K562 (cell line): Measurements from ENCODE around the gene MATN4. TPM values are rescaled to one million over a fixed set of nuclear protein-coding genes. Genes with fewer than 3 reads are reported as not detected.

ENCODE experiments used
- BRCA1 ChIP-seq, 2 experiments: fragments of 450-650 bp in 1 of 2; sonication (generic) in 1 of 2; formaldehyde crosslinking in 1 of 2; IDR thresholded peaks; 2 replicates each; pipeline versions ENCODE4 v1.5.0 to v1.6.1; 2017 to 2020; ENCODE audit warnings: mild to moderate bottlenecking in 1 of 2, missing genetic modification reagents in 1 of 2
- HDAC3 ChIP-seq: fragments of 450-650 bp; IDR thresholded peaks from 2 replicates; pipeline ENCODE4 v1.6.1; 2018; ENCODE audit warnings: borderline replicate concordance, mild to moderate bottlenecking, moderate library complexity; ENCODE audit not compliant: partially characterized antibody
- NCOA2 ChIP-seq, 2 experiments: fragments of 450-650 bp; IDR thresholded peaks; 2 replicates each; pipeline ENCODE4 v1.6.1; 2018; ENCODE audit warnings: mild to moderate bottlenecking in 2 of 2, moderate library complexity in 1 of 2; ENCODE audit not compliant: partially characterized antibody in 2 of 2
- RCOR1 ChIP-seq, 2 experiments: IDR thresholded peaks; 2 replicates each; pipeline ENCODE4 v1.6.1; 2012; ENCODE audit warnings: low read depth in 2 of 2, low read length in 2 of 2, borderline replicate concordance in 1 of 2, improper control_type of control experiment in 1 of 2
- TOE1 ChIP-seq, 2 experiments: fragments of 450-650 bp in 1 of 2; sonication (generic) in 1 of 2; formaldehyde crosslinking in 1 of 2; IDR thresholded peaks; 2 replicates each; pipeline versions ENCODE4 v1.7.1 to v1.8.0; 2016 to 2022; ENCODE audit warnings: borderline replicate concordance in 2 of 2, mild to moderate bottlenecking in 2 of 2, antibody characterized with exemption in 1 of 2, inconsistent platforms in 1 of 2, low read depth in 1 of 2, missing genetic modification reagents in 1 of 2, moderate library complexity in 1 of 2
- XRCC5 ChIP-seq: fragments of 200-400 bp; formaldehyde crosslinking; IDR thresholded peaks from 2 replicates; pipeline ENCODE4 v1.6.1; 2017; ENCODE audit warnings: low read depth, mild to moderate bottlenecking, low read length
- ZNF263 ChIP-seq: sonication (generic); formaldehyde crosslinking; IDR thresholded peaks from 2 replicates; pipeline ENCODE4 v1.8.0; 2022; ENCODE audit warnings: mild to moderate bottlenecking, missing genetic modification reagents, borderline replicate concordance
- ZNF282 ChIP-seq: sonication (generic); formaldehyde crosslinking; IDR thresholded peaks from 2 replicates; pipeline ENCODE4 v1.8.1; 2023; ENCODE audit warnings: missing genetic modification reagents
- ZNF696 ChIP-seq: fragments of 250-450 bp; sonication (Bioruptor Pico); conservative IDR thresholded peaks from 2 replicates; pipeline ENCODE4 v1.4.0; 2020; ENCODE audit warnings: mild to moderate bottlenecking, moderate library complexity
- polyA plus RNA-seq, 8 experiments: library from polyadenylated mRNA; depleted of rRNA in 4 of 8; stranded (reverse) in 5 of 8; unstranded in 3 of 8; fragments of >200 nt; fragmentation: Nextera tagmentation in 2 of 8; fragmentation: Illumina TruSeq in 1 of 8; extraction: Ambion mirVana in 2 of 8; extraction: Trizol in 1 of 8; gene quantifications; 2 replicates each; pipeline versions ENCODE4 v1.2.1 to v1.2.3, GENCODE V29; 2011 to 2014; ENCODE audit warnings: inconsistent platforms in 1 of 8, missing spikeins in 1 of 8
- total RNA-seq, 7 experiments: library from RNA; depleted of rRNA in 6 of 7; stranded (reverse); fragments of >200 nt in 6 of 7; fragmentation: Illumina TruSeq in 2 of 7; extraction: Trizol in 2 of 7; gene quantifications; 2 replicates each; pipeline versions ENCODE4 v1.2.1 to v1.2.3, GENCODE V29; 2011 to 2021; ENCODE audit warnings: low replicate concordance in 1 of 7
- TF ChIP-seq, protein P1 (sequence below): fragments of 250-450 bp; sonication (Bioruptor Pico); IDR thresholded peaks from 2 replicates; pipeline ENCODE4 v1.4.0; 2020
- TF ChIP-seq, protein P2 (sequence below): fragments of 450-650 bp; IDR thresholded peaks from 2 replicates; pipeline ENCODE4 v1.6.1; 2018; ENCODE audit not compliant: partially characterized antibody
- TF ChIP-seq, protein P3 (sequence below): sonication (generic); formaldehyde crosslinking; IDR thresholded peaks from 2 replicates; pipeline ENCODE4 v1.8.0; 2022; ENCODE audit warnings: missing genetic modification reagents, mild to moderate bottlenecking, moderate library complexity, borderline replicate concordance
- TF ChIP-seq, protein P4 (sequence below): fragments of 250-450 bp; sonication (Bioruptor Pico); IDR thresholded peaks from 2 replicates; pipeline ENCODE4 v1.9.0; 2021; ENCODE audit warnings: mild to moderate bottlenecking, inconsistent platforms
- TF ChIP-seq, protein P5 (sequence below): IDR thresholded peaks from 2 replicates; pipeline ENCODE4 v1.6.1; 2011; ENCODE audit warnings: borderline replicate concordance, low read depth, mild to moderate bottlenecking, moderate library complexity, low read length; ENCODE audit not compliant: insufficient read depth, poor library complexity, severe bottlenecking

Gene MATN4
- total and polyA plus RNA-seq, 9 of the 15 experiments (the other 6 are each of a cell fraction or from before 2014, with no cell fraction given) = 0.09 TPM; not detected in 8

DNA sequence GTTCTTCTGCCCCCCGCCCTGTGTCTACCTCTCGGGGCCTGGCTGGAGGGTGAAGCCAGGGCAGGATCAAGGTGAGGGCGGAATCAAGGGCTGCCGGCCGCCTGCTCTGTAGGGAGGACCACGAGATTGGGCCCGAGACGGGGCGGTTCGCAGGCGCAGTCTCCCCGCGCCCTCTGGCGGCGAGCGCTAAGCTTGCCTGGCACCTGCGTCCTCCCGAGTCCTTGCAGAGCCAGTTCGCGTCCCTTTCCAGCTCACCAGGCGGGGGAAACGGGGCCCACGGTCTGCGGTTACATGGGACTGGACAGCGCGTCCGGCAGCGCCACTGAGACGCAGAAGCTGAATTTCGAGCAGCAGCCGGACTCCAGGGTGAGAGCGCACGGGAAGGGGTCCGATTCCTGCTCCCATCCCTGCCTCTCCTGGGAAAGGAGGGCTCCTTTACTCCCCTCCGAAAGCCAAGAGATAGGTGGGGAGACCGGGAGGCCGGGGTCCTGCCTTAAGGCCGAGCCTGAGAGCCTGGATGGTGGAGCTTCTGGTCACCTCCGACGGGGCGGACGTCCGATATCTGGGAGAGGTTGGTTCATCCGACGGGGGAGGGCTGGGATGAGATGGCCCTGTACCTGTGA lies 3.6 kb upstream of the MATN4 start (continued):
- TF ChIP-seq RCOR1 (IDR thresholded peaks at IDR 0.05; ENCODE audit: borderline replicate concordance in 1 of 2, low read depth in 2 of 2, low read length in 2 of 2) (peak in 1 of 2 experiments; percentile 42; a peak in 1 of 4 replicates), ZNF263 (peak; percentile 97), ZNF696 (CRISPR knock-in tag) (no peak), ZNF282 (CRISPR knock-in tag) (no peak), TOE1 (IDR thresholded peaks at IDR 0.05; ENCODE audit: borderline replicate concordance) (no peak), TOE1 (CRISPR knock-in tag; IDR thresholded peaks at IDR 0.05; ENCODE audit: borderline replicate concordance, low read depth) (no peak), XRCC5 (0 out of 2 replicates have a peak, but pooled peaks have one; percentile 42), HDAC3 (no peak), NCOA2 (IDR thresholded peaks at IDR 0.05; ENCODE audit: partially characterized antibody in 2 of 2) (no peak), BRCA1 (IDR thresholded peaks at IDR 0.05) (no peak), BRCA1 (CRISPR knock-in tag; IDR thresholded peaks at IDR 0.05) (no peak)
- TF ChIP-seq, protein P1, sequence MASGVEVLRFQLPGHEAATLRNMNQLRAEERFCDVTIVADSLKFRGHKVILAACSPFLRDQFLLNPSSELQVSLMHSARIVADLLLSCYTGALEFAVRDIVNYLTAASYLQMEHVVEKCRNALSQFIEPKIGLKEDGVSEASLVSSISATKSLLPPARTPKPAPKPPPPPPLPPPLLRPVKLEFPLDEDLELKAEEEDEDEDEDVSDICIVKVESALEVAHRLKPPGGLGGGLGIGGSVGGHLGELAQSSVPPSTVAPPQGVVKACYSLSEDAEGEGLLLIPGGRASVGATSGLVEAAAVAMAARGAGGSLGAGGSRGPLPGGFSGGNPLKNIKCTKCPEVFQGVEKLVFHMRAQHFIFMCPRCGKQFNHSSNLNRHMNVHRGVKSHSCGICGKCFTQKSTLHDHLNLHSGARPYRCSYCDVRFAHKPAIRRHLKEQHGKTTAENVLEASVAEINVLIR (CRISPR knock-in tag) = no peak
- TF ChIP-seq, protein P2, sequence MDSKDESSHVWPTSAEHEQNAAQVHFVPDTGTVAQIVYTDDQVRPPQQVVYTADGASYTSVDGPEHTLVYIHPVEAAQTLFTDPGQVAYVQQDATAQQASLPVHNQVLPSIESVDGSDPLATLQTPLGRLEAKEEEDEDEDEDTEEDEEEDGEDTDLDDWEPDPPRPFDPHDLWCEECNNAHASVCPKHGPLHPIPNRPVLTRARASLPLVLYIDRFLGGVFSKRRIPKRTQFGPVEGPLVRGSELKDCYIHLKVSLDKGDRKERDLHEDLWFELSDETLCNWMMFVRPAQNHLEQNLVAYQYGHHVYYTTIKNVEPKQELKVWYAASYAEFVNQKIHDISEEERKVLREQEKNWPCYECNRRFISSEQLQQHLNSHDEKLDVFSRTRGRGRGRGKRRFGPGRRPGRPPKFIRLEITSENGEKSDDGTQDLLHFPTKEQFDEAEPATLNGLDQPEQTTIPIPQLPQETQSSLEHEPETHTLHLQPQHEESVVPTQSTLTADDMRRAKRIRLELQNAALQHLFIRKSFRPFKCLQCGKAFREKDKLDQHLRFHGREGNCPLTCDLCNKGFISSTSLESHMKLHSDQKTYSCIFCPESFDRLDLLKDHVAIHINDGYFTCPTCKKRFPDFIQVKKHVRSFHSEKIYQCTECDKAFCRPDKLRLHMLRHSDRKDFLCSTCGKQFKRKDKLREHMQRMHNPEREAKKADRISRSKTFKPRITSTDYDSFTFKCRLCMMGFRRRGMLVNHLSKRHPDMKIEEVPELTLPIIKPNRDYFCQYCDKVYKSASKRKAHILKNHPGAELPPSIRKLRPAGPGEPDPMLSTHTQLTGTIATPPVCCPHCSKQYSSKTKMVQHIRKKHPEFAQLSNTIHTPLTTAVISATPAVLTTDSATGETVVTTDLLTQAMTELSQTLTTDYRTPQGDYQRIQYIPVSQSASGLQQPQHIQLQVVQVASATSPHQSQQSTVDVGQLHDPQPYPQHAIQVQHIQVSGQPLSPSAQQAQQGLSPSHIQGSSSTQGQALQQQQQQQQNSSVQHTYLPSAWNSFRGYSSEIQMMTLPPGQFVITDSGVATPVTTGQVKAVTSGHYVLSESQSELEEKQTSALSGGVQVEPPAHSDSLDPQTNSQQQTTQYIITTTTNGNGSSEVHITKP = no peak
- TF ChIP-seq, protein P3, sequence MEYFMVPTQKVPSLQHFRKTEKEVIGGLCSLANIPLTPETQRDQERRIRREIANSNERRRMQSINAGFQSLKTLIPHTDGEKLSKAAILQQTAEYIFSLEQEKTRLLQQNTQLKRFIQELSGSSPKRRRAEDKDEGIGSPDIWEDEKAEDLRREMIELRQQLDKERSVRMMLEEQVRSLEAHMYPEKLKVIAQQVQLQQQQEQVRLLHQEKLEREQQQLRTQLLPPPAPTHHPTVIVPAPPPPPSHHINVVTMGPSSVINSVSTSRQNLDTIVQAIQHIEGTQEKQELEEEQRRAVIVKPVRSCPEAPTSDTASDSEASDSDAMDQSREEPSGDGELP = peak; percentile 54; the same call in 1 of the 2 replicates
- TF ChIP-seq, protein P4, sequence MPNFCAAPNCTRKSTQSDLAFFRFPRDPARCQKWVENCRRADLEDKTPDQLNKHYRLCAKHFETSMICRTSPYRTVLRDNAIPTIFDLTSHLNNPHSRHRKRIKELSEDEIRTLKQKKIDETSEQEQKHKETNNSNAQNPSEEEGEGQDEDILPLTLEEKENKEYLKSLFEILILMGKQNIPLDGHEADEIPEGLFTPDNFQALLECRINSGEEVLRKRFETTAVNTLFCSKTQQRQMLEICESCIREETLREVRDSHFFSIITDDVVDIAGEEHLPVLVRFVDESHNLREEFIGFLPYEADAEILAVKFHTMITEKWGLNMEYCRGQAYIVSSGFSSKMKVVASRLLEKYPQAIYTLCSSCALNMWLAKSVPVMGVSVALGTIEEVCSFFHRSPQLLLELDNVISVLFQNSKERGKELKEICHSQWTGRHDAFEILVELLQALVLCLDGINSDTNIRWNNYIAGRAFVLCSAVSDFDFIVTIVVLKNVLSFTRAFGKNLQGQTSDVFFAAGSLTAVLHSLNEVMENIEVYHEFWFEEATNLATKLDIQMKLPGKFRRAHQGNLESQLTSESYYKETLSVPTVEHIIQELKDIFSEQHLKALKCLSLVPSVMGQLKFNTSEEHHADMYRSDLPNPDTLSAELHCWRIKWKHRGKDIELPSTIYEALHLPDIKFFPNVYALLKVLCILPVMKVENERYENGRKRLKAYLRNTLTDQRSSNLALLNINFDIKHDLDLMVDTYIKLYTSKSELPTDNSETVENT = 0 out of 2 replicates have a peak, but pooled peaks have one; percentile 3
- TF ChIP-seq, protein P5, sequence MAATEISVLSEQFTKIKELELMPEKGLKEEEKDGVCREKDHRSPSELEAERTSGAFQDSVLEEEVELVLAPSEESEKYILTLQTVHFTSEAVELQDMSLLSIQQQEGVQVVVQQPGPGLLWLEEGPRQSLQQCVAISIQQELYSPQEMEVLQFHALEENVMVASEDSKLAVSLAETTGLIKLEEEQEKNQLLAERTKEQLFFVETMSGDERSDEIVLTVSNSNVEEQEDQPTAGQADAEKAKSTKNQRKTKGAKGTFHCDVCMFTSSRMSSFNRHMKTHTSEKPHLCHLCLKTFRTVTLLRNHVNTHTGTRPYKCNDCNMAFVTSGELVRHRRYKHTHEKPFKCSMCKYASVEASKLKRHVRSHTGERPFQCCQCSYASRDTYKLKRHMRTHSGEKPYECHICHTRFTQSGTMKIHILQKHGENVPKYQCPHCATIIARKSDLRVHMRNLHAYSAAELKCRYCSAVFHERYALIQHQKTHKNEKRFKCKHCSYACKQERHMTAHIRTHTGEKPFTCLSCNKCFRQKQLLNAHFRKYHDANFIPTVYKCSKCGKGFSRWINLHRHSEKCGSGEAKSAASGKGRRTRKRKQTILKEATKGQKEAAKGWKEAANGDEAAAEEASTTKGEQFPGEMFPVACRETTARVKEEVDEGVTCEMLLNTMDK = peak; percentile 55
